Mesodermal cell (in vitro differentiated cells): Measurements from ENCODE around the gene ICA1.

ENCODE experiments used
- H3K27ac ChIP-seq: 2 replicates; pipeline ENCODE4 v1.7.0; 2013; ENCODE audit warnings: mild to moderate bottlenecking, low read depth, low read length, moderate library complexity; ENCODE audit not compliant: severe bottlenecking
- H3K36me3 ChIP-seq: 2 replicates; pipeline ENCODE4 v1.7.1; 2013; ENCODE audit warnings: mild to moderate bottlenecking, low read length, moderate library complexity; ENCODE audit not compliant: control insufficient read depth, insufficient read depth
- H3K4me1 ChIP-seq: one replicate; pipeline ENCODE4 v1.7.1; 2013; ENCODE audit warnings: mild to moderate bottlenecking, low read length; ENCODE audit not compliant: insufficient read depth, control insufficient read depth, poor library complexity, severe bottlenecking
- H3K4me3 ChIP-seq: 2 replicates; pipeline ENCODE4 v1.7.0; 2013; ENCODE audit warnings: low read length, control low read depth, mild to moderate bottlenecking; ENCODE audit not compliant: insufficient read depth, poor library complexity, severe bottlenecking; ENCODE audit errors: extremely low read depth
- H3K9me3 ChIP-seq: 2 replicates; pipeline ENCODE4 v1.7.1; 2013; ENCODE audit warnings: mild to moderate bottlenecking, low read length, moderate library complexity; ENCODE audit not compliant: control insufficient read depth
- WGBS, 2 experiments: methylation state at CpG; one replicate each; pipeline ENCODE4 v1.1.5; 2013; ENCODE audit warnings: missing lambda C conversion rate in 2 of 2; ENCODE audit not compliant: insufficient coverage in 2 of 2; 5-methylcytosine and 5-hydroxymethylcytosine counted together

Gene ICA1

GRCh38 chr7:8146106-8146787, 115.7 kb downstream of the ICA1 start:
- peaks cover 5% of the 10 kb centered on the region for H3K4me1 ChIP-seq
- WGBS, 2 experiments = 91 to 93% methylated on average over 8 of the region's 12 CpGs
- H3K27ac ChIP-seq = no peak overlapping the region
- no peak overlapping the region for H3K4me3 ChIP-seq
- H3K36me3 ChIP-seq = no peaks in the 10 kb centered on the region
- no peaks in the 10 kb centered on the region for H3K9me3 ChIP-seq

GRCh38 chr7:8144856-8145255, 117.1 kb downstream of the ICA1 start:
- Histone ChIP-seq H3K36me3 (no peaks in the 10 kb centered on the region), H3K4me3 (no peak overlapping the region), H3K4me1 (peaks cover 5% of the 10 kb centered on the region), H3K27ac (no peak overlapping the region), H3K9me3 (no peaks in the 10 kb centered on the region)
- 77 to 100% methylated on average over 2 to 3 of the region's 4 CpGs for WGBS, 2 experiments

GRCh38 chr7:8143151-8143874, 118.7 kb downstream of the ICA1 start:
- H3K36me3 ChIP-seq = no peaks in the 10 kb centered on the region
- H3K4me1 ChIP-seq = peaks cover 5% of the 10 kb centered on the region
- no peaks in the 10 kb centered on the region for H3K9me3 ChIP-seq
- 70 to 83% methylated on average over 5 to 6 of the region's 6 CpGs for WGBS, 2 experiments
- H3K4me3 ChIP-seq = no peak overlapping the region
- H3K27ac ChIP-seq = no peak overlapping the region

GRCh38 chr7:8142477-8142876, 119.5 kb downstream of the ICA1 start:
- Histone ChIP-seq H3K4me3 (no peak overlapping the region), H3K4me1 (peaks cover 5% of the 10 kb centered on the region), H3K27ac (no peak overlapping the region), H3K36me3 (no peaks in the 10 kb centered on the region), H3K9me3 (no peaks in the 10 kb centered on the region)
- no CpG with 5 or more reads among the region's 2 CpGs for WGBS, 2 experiments

- 89 to 100% methylated on average over 1 to 3 of the region's 4 CpGs for WGBS, 2 experiments
- no peak overlapping the region for H3K27ac ChIP-seq
These were observed 120.9 kb downstream of the ICA1 start for GRCh38 chr7:8141070-8141469.

GRCh38 chr7:8136051-8136730, 125.8 kb downstream of the ICA1 start:
- Histone ChIP-seq H3K4me3 (no peak overlapping the region), H3K4me1 (peaks cover 5% of the 10 kb centered on the region), H3K9me3 (no peaks in the 10 kb centered on the region), H3K36me3 (no peaks in the 10 kb centered on the region), H3K27ac (no peak overlapping the region)
- WGBS, 2 experiments = 93 to 94% methylated on average over 5 to 11 of the region's 12 CpGs

More at GRCh38 chr7:8141070-8141469, 120.9 kb downstream of the ICA1 start:
- Histone ChIP-seq H3K36me3 (no peaks in the 10 kb centered on the region), H3K4me1 (peaks cover 5% of the 10 kb centered on the region), H3K9me3 (no peaks in the 10 kb centered on the region), H3K4me3 (no peak overlapping the region)

- H3K36me3 ChIP-seq = no peaks in the 10 kb centered on the region
- H3K27ac ChIP-seq = no peak overlapping the region
- H3K4me1 ChIP-seq = peaks cover 5% of the 10 kb centered on the region
- no peak overlapping the region for H3K4me3 ChIP-seq
- no peaks in the 10 kb centered on the region for H3K9me3 ChIP-seq
- 92 to 95% methylated on average over 3 of the region's 3 CpGs for WGBS, 2 experiments
These were observed 126.5 kb downstream of the ICA1 start for GRCh38 chr7:8135417-8135816.

GRCh38 chr7:8134089-8134733, 127.8 kb downstream of the ICA1 start:
- no peak overlapping the region for H3K4me3 ChIP-seq
- H3K36me3 ChIP-seq = no peaks in the 10 kb centered on the region
- WGBS, 2 experiments = 68 to 74% methylated on average over 5 to 6 of the region's 10 CpGs
- no peak overlapping the region for H3K27ac ChIP-seq
- peaks cover 5% of the 10 kb centered on the region for H3K4me1 ChIP-seq
- H3K9me3 ChIP-seq = no peaks in the 10 kb centered on the region

GRCh38 chr7:8133188-8133848, 128.6 kb downstream of the ICA1 start:
- Histone ChIP-seq H3K36me3 (no peaks in the 10 kb centered on the region), H3K27ac (no peak overlapping the region), H3K9me3 (no peaks in the 10 kb centered on the region), H3K4me3 (no peak overlapping the region), H3K4me1 (peaks cover 5% of the 10 kb centered on the region)
- WGBS, 2 experiments = 83 to 100% methylated on average over 1 to 2 of the region's 2 CpGs
